ENCODE measurements around the gene ZNF784.
"Not testable (repeated sequence)": the region's sequence is repeated elsewhere in the genome, so short reads cannot be mapped to it uniquely, and the experiment has no call there.

ZNF784 gene

DNA sequence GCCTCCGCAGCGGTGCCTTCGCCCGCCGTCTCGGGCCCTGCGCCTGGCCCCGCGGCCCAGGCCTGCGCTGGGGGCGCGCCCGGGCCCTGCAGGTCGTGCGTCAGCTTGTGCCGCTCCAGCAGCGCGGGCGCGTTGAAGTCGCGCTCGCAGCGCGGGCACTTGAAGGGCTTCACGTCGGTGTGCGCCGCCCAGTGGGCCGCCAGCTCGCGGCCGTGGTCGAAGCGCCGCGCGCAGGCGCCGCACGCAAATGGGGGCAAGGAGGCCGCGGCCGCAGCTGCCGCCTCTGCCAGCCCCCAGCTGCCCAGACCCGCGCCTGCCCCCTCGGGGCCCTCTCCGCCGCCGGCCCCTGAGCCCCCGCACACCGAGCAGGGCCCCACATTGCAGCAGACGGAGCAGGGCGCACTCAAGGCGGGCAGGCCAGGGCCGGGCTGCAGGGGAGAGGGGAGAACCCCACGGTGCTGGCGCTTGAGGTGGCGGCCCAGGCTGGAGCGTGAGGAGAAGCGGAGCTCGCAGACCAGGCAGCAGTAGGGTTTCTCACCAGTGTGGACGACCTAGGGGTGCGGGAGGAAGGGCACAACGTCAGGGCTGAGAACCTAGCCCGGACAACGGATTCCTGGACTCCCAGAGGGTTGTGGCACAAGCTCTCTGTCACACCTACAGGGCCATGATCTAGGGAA lies 31.1 kb downstream of the ZNF784 start:
- Histone ChIP-seq H3K4me3 (ENCODE audit: extremely low read depth, insufficient read depth, low read length, poor library complexity, severe bottlenecking) (no peak overlapping the region), H3K36me3 (ENCODE audit: control insufficient read depth, insufficient read depth, low read length) (peaks cover 54% of the 10 kb centered on the region)
- WGBS, 2 experiments (ENCODE audit: insufficient coverage in 2 of 2): 97 to 98% methylated on average over 59 to 63 of the region's 68 CpGs

DNA sequence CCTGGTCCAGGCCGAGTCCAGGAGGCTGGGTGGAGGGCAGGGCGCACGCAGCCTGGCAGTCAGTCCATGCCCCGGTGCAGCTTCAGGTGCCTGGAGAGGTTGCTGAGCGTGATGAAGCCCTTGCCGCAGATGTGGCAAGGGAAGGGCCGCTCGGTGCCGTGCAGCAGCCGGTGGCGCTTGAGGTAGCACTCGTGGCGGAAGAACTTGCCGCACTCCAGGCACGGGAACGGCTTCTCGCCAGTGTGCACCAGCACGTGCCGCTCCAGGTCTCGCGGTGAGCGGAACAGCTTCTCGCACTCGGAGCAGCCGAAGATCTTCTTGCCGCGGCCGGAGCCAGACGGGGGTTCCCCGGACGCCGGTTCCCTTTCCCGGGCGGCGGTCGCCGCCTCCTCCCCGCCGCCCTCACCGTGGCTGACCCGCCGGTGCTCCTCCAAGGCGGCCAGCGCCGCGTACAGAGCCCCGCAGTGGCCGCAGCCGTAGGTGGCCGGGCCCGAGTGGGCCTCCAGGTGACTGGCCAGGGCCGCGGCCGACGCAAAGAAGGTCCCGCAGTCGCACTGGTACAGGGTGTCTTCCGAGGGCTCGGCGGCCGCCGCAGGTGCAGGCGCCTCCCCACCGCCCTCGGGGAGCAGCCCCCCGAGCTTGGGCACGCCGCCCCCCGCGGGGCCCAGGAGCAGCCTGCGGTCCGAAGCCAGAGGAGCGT lies 31.8 kb downstream of the ZNF784 start:
- WGBS, 2 experiments (ENCODE audit: insufficient coverage in 2 of 2): 96 to 97% methylated on average over 72 to 73 of the region's 73 CpGs
- Histone ChIP-seq H3K4me1 (ENCODE audit: control insufficient read depth, insufficient read depth, low read length, poor library complexity, severe bottlenecking) (no peaks in the 10 kb centered on the region), H3K36me3 (ENCODE audit: control insufficient read depth, insufficient read depth, low read length) (peaks cover 54% of the 10 kb centered on the region), H3K9me3 (ENCODE audit: control insufficient read depth, low read length) (no peaks in the 10 kb centered on the region), H3K4me3 (ENCODE audit: extremely low read depth, insufficient read depth, low read length, poor library complexity, severe bottlenecking) (no peak overlapping the region), H3K27ac (ENCODE audit: low read depth, low read length, severe bottlenecking) (no peak overlapping the region)

More for the DNA sequence above, 31.1 kb downstream of the ZNF784 start:
- Histone ChIP-seq H3K27ac (ENCODE audit: low read depth, low read length, severe bottlenecking) (no peak overlapping the region), H3K9me3 (ENCODE audit: control insufficient read depth, low read length) (no peaks in the 10 kb centered on the region), H3K4me1 (ENCODE audit: control insufficient read depth, insufficient read depth, low read length, poor library complexity, severe bottlenecking) (no peaks in the 10 kb centered on the region)

DNA sequence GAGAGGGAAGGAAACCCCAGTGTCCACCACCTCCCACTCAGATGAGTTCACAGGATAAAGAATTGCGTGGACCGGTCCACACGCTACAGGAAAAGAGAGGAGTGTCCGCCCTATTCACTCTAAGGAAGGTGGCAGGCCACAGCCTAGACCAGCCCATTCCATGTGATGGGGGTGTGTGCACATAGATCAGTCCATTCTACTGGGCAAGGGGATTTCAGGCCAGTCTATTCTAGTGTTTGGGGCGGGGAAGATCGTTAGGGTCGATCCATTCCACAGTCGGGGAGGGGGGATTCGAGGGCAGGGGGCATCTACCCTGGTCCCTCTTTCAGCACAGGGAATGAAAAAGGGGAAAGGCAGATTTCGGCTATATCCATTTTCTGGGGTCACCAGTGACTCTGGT lies 32.8 kb downstream of the ZNF784 start:
- H3K4me3 ChIP-seq (ENCODE audit: extremely low read depth, insufficient read depth, low read length, poor library complexity, severe bottlenecking): no peak overlapping the region
- 67 to 95% methylated on average over 5 to 6 of the region's 10 CpGs for WGBS, 2 experiments (ENCODE audit: insufficient coverage in 2 of 2)
- no peaks in the 10 kb centered on the region for H3K9me3 ChIP-seq (ENCODE audit: control insufficient read depth, low read length)
- peaks cover 45% of the 10 kb centered on the region for H3K36me3 ChIP-seq (ENCODE audit: control insufficient read depth, insufficient read depth, low read length)
- no peaks in the 10 kb centered on the region for H3K4me1 ChIP-seq (ENCODE audit: control insufficient read depth, insufficient read depth, low read length, poor library complexity, severe bottlenecking)
- no peak overlapping the region for H3K27ac ChIP-seq (ENCODE audit: low read depth, low read length, severe bottlenecking)

DNA sequence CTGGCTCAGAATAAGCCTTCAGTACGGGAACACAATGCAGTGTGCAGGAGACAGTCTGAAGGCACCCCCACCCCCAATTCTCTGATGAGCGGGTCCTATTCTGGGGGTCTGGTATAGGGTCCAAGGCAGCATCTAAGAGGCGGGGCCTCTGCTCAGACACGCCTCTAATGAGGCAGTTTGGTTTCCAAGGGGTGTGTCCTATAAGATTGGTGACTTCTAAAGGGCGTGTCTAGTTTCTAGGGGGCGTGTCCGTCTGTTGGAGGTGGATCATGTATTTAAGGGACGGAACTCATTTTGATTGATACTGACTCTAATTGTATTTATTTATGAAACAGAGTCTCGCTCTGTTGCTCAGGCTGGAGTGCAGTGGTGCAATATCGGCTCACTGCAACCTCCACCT lies 33.7 kb downstream of the ZNF784 start:
- WGBS, 2 experiments (ENCODE audit: insufficient coverage in 2 of 2): 82 to 95% methylated on average over 5 to 7 of the region's 10 CpGs
- H3K4me1 ChIP-seq (ENCODE audit: control insufficient read depth, insufficient read depth, low read length, poor library complexity, severe bottlenecking): no peaks in the 10 kb centered on the region
- H3K27ac ChIP-seq (ENCODE audit: low read depth, low read length, severe bottlenecking): no peak overlapping the region
- peaks cover 36% of the 10 kb centered on the region for H3K36me3 ChIP-seq (ENCODE audit: control insufficient read depth, insufficient read depth, low read length)
- no peak overlapping the region for H3K4me3 ChIP-seq (ENCODE audit: extremely low read depth, insufficient read depth, low read length, poor library complexity, severe bottlenecking)
- H3K9me3 ChIP-seq (ENCODE audit: control insufficient read depth, low read length): no peaks in the 10 kb centered on the region

DNA sequence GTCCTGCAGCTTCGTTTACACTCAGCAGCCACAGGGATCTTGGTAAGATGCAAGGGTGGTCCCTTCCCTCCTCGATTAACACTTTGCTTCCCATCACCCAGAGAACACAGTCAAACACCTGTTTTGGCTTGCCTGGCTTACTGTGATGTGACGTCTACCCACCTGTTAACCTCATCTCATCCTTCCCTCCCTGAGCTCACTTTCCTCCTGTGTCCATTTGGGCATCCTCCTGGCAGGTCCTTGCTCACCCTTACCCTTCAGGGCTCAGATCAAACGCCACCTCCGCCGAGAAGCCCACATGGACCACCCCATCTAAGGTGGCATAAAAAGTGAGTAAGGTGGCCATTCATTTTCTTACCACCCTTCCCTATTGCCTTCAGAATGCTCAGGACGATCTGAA lies 34.3 kb downstream of the ZNF784 start:
- peaks cover 30% of the 10 kb centered on the region for H3K36me3 ChIP-seq (ENCODE audit: control insufficient read depth, insufficient read depth, low read length)
- 55 to 59% methylated on average over 6 to 7 of the region's 7 CpGs for WGBS, 2 experiments (ENCODE audit: insufficient coverage in 2 of 2)

DNA sequence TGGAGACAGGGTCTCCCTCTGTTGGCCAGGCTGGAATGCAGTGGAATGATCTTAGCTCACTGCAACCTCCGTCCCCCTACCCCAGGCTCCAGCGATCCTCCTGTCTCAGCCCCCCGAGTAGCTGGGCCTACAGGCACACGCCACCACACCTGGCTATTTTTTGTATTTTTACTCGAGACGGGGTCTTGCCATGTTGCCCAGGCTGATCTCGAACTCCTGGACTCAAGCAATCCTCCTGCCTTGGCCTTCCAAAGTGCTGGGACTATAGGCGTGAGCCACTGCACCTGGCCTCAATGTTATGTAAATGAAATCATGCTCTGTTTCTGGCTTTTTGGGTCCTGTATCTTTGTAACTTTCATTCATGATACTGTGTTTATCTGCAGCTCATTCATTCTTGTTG lies 35.6 kb downstream of the ZNF784 start:
- no peak overlapping the region for H3K4me3 ChIP-seq (ENCODE audit: extremely low read depth, insufficient read depth, low read length, poor library complexity, severe bottlenecking)
- no peaks in the 10 kb centered on the region for H3K9me3 ChIP-seq (ENCODE audit: control insufficient read depth, low read length)
- no peaks in the 10 kb centered on the region for H3K4me1 ChIP-seq (ENCODE audit: control insufficient read depth, insufficient read depth, low read length, poor library complexity, severe bottlenecking)
- 88 to 90% methylated on average over 6 to 8 of the region's 8 CpGs for WGBS, 2 experiments (ENCODE audit: insufficient coverage in 2 of 2)
- H3K36me3 ChIP-seq (ENCODE audit: control insufficient read depth, insufficient read depth, low read length): peaks cover 20% of the 10 kb centered on the region
- H3K27ac ChIP-seq (ENCODE audit: low read depth, low read length, severe bottlenecking): no peak overlapping the region

More for the DNA sequence above, 34.3 kb downstream of the ZNF784 start:
- Histone ChIP-seq H3K4me3 (ENCODE audit: extremely low read depth, insufficient read depth, low read length, poor library complexity, severe bottlenecking) (no peak overlapping the region), H3K4me1 (ENCODE audit: control insufficient read depth, insufficient read depth, low read length, poor library complexity, severe bottlenecking) (no peaks in the 10 kb centered on the region), H3K27ac (ENCODE audit: low read depth, low read length, severe bottlenecking) (no peak overlapping the region), H3K9me3 (ENCODE audit: control insufficient read depth, low read length) (no peaks in the 10 kb centered on the region)

DNA sequence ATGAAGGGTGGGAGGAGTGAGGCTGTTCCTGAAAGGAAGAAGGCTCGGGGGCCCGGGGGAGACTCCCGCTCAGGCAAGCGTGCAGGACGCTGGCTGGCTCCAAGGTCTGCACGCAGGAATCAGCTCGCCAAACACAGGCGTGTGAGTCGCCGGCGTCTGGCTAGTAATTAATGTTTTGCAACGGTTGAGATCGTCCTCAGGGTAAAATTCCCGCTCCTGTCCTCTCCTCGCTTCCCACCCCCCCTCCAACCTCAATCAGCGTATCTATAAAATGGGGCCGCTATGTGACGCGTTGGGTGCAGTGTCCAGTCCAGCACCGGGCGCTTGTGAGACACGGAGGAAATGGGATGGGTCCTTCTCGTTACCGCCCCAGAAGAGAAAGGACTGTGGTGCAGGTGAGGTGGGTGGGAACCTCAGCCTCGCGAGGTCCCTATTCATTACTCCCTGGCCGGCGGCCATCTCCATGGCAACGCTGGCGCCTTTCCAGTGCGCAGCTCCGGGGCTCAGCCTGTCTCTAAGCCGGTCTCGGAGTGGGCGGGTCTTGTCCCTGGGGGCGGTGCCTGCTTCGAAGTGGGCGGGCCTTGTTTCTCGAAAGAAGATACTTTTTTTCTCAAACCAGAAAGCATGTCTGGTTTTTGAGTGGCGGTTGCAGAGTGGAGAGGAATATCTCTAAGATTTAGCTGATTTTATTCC lies 37.2 kb downstream of the ZNF784 start:
- Histone ChIP-seq H3K4me1 (ENCODE audit: control insufficient read depth, insufficient read depth, low read length, poor library complexity, severe bottlenecking) (no peaks in the 10 kb centered on the region), H3K36me3 (ENCODE audit: control insufficient read depth, insufficient read depth, low read length) (peaks cover 10% of the 10 kb centered on the region), H3K27ac (ENCODE audit: low read depth, low read length, severe bottlenecking) (peak overlapping the region; percentile 50), H3K4me3 (ENCODE audit: extremely low read depth, insufficient read depth, low read length, poor library complexity, severe bottlenecking) (peak overlapping the region; percentile 31), H3K9me3 (ENCODE audit: control insufficient read depth, low read length) (no peaks in the 10 kb centered on the region)
- 2 to 3% methylated on average over 19 to 25 of the region's 40 CpGs for WGBS, 2 experiments (ENCODE audit: insufficient coverage in 2 of 2)

DNA sequence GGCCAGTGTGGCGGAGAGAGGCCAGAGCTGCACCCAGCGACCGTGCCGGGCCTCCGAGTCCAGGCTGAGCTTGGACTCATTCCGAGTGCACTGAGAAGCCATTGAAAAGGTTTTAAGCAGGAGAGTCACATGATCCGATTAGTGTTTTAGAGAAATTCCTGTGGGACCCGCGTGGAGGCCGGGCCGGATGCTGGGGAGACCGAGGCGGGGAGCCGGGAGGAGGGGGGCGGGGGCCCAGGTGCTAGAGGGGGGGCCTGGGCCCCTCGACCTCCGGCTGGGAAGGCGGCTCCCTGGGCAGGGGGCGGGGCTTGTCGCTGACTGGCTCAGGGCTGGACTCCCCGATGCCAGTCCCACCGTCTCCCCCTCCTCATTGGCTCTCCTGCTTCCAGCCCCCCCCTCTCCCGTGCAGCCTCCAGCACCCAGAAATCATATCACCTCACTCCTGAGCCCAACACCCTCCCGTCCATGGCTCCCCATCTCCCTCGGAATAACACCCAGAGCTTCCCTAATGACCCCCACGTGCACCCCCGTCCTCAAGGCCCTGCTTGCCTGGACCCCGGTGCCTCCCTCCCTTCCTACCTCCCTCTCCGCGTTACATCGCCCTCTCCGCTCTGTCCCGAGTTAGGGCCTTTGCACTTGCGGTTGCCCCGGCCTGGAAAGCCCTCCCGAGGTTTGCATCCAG lies 38.6 kb downstream of the ZNF784 start:
- Histone ChIP-seq H3K4me1 (ENCODE audit: control insufficient read depth, insufficient read depth, low read length, poor library complexity, severe bottlenecking) (no peaks in the 10 kb centered on the region), H3K36me3 (ENCODE audit: control insufficient read depth, insufficient read depth, low read length) (no peaks in the 10 kb centered on the region), H3K4me3 (ENCODE audit: extremely low read depth, insufficient read depth, low read length, poor library complexity, severe bottlenecking) (peak overlapping the region; percentile 27), H3K27ac (ENCODE audit: low read depth, low read length, severe bottlenecking) (peak overlapping the region; percentile 62), H3K9me3 (ENCODE audit: control insufficient read depth, low read length) (no peaks in the 10 kb centered on the region)
- WGBS, 2 experiments (ENCODE audit: insufficient coverage in 2 of 2): 14 to 19% methylated on average over 26 to 27 of the region's 36 CpGs

DNA sequence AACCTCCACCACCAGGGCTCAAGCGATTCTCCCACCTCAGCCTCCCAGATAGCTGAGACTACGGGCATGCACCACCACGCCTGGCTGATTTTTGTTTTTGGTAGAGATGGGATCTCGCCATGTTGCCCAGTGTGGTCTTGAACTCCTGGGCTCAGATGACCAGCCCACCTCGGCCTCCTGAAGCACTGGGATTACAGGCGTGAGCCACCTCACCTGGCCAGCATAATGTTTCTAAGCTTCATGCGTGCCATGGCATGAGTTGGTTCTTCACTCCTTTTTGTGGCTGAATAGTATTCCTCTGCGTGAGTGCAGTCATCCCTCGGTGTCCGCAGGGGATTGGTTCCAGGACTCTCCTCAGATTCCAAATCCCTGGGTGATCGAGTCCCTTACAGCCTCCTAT lies 39.5 kb downstream of the ZNF784 start:
- Histone ChIP-seq H3K4me1 (ENCODE audit: control insufficient read depth, insufficient read depth, low read length, poor library complexity, severe bottlenecking) (no peaks in the 10 kb centered on the region), H3K4me3 (ENCODE audit: extremely low read depth, insufficient read depth, low read length, poor library complexity, severe bottlenecking) (no peak overlapping the region), H3K36me3 (ENCODE audit: control insufficient read depth, insufficient read depth, low read length) (no peaks in the 10 kb centered on the region), H3K9me3 (ENCODE audit: control insufficient read depth, low read length) (no peaks in the 10 kb centered on the region), H3K27ac (ENCODE audit: low read depth, low read length, severe bottlenecking) (no peak overlapping the region)
- 93 to 99% methylated on average over 9 to 10 of the region's 11 CpGs for WGBS, 2 experiments (ENCODE audit: insufficient coverage in 2 of 2)

DNA sequence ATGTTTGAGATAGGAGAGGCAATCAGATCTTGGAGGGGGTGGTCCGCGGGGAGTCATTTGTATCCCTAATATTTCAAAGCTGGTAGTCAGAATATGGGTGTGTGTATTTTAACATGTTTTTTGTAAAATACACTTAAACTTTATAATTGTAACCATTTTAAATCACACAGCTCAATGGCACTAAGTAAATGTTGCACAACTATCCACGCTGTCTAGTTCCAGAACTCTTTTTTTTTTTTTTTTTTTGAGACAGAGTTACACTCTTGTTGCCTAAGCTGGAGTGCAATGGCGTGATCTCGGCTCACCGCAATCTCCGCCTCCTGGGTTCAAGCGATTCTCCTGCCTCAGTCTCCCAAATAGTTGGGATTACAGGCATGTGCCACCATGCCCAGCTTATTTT lies 40.5 kb downstream of the ZNF784 start:
- not testable (repeated sequence) for H3K4me3 ChIP-seq (ENCODE audit: extremely low read depth, insufficient read depth, low read length, poor library complexity, severe bottlenecking); H3K27ac ChIP-seq (ENCODE audit: low read depth, low read length, severe bottlenecking); H3K9me3 ChIP-seq (ENCODE audit: control insufficient read depth, low read length); H3K36me3 ChIP-seq (ENCODE audit: control insufficient read depth, insufficient read depth, low read length); H3K4me1 ChIP-seq (ENCODE audit: control insufficient read depth, insufficient read depth, low read length, poor library complexity, severe bottlenecking)
- 77 to 91% methylated on average over 6 of the region's 8 CpGs for WGBS, 2 experiments (ENCODE audit: insufficient coverage in 2 of 2)

Measured in mesodermal cell (in vitro differentiated cells).